ENCODE measurements around the gene CAD.

The CAD gene

GRCh38 chr2:27280826-27281225, 63.7 kb downstream of the CAD start:
- DNase-seq (ENCODE audit: low read depth): no peak
- no peak overlapping the region for H3K4me3 ChIP-seq (ENCODE audit: low read depth, low read length)
- no peak for TF ChIP-seq CTCF (IDR thresholded peaks at IDR 0.05; ENCODE audit: low read depth, low read length, missing control alignments)

DNA sequence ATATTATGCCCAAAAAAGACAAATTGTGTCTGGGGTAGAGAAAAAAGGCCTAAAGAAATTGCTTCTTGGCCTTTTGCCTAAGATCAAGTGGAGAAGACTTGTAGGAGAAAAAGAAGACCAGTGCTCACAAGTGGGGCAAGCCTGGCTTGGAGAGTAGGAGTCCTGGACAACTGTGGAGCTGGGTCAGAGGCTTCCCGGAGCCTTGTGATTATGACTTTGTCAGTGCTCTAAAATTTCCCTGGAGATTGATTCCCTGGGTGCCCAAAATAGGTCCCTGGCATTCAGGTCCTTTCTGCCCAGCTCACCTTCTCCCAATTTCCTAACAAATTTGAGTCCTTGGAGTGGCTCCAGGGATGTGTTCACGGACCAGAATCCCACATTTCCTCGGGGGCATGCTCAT, 64.3 kb downstream of the CAD start:
- DNase-seq (ENCODE audit: low read depth): no peak
- TF ChIP-seq CTCF (IDR thresholded peaks at IDR 0.05; ENCODE audit: low read depth, low read length, missing control alignments): no peak
- no peak overlapping the region for H3K4me3 ChIP-seq (ENCODE audit: low read depth, low read length)

- no peak for TF ChIP-seq CTCF (IDR thresholded peaks at IDR 0.05; ENCODE audit: low read depth, low read length, missing control alignments)
- no peak for DNase-seq (ENCODE audit: low read depth)
- no peak within 1 kb of the TSS for H3K4me3 ChIP-seq (ENCODE audit: low read depth, low read length)
Observed at GRCh38 chr2:27281855-27282559, 64.8 kb downstream of the CAD start, which contains the start of gene TRIM54. TSS of gene TRIM54 (plus strand) at chr2:27282429. CDS start at chr2:27282732, 303 bp downstream.

DNA sequence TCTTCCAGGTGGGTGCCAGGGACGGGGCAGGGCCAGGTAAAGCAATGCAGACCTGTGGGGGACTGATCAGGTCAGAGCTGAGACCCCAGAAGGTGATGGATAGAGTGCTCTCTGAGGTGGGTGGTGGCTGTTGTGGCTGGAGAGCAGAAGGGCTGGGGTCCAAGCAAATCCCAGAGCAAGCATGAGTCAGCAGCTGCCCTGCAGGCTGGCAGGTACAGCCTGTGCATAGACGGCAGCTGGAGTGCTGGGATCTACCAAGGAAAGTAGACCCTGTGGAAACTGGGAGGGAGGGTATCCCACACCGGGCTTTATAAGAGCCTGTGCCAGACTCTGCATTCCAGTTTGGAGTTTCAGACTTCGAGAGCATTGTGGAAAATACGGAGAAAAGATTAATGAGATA, 65.7 kb downstream of the CAD start:
- H3K4me3 ChIP-seq (ENCODE audit: low read depth, low read length): no peak overlapping the region
- no peak for TF ChIP-seq CTCF (IDR thresholded peaks at IDR 0.05; ENCODE audit: low read depth, low read length, missing control alignments)
- DNase-seq (ENCODE audit: low read depth): no peak

- DNase-seq (ENCODE audit: low read depth): no peak
- H3K4me3 ChIP-seq (ENCODE audit: low read depth, low read length): no peak overlapping the region
- no peak for TF ChIP-seq CTCF (IDR thresholded peaks at IDR 0.05; ENCODE audit: low read depth, low read length, missing control alignments)
Observed at GRCh38 chr2:27284996-27285395, 67.8 kb downstream of the CAD start.

DNA sequence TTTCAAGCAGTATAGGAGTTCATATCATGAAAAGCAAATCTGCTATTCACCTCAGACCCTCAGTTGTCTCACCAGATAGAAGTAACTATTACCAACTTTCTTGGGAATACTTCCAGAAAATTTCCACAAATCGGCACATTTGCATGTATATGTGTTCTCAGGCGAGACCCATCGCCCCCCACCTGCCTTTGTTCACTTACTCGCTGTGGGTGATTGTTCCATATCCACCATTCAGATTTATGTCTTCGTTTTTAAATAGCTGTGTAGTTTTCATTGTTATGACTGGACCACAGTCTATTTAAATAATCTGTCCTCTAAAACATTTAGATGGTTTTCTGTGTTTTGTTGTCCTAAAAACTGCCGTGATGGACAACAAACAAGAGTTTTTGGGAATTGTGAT, 68.3 kb downstream of the CAD start:
- no peak overlapping the region for H3K4me3 ChIP-seq (ENCODE audit: low read depth, low read length)
- DNase-seq (ENCODE audit: low read depth): no peak
- TF ChIP-seq CTCF (IDR thresholded peaks at IDR 0.05; ENCODE audit: low read depth, low read length, missing control alignments): no peak

DNA sequence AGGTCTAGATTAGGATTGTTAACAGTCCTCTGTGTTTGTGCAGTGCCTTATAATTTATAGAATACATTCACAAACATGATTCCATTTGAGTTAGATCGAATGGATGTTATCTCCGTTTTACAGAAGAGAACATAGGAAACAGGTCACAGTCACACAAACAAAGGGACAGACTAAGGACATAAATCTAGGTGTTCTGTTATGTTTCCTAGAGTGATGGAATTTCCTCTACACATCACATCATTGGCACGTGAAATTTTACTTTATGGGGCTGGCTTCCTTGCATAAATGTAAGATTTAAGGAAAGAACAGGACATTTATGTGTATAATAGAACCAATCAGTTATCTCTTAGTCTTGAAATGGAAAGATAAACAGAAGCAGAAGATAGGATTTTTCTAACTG, 71.4 kb downstream of the CAD start:
- H3K4me3 ChIP-seq (ENCODE audit: low read depth, low read length): no peak overlapping the region
- DNase-seq (ENCODE audit: low read depth): no peak
- TF ChIP-seq CTCF (IDR thresholded peaks at IDR 0.05; ENCODE audit: low read depth, low read length, missing control alignments): no peak
